ENCODE data around the gene CNPY1.

GRCh38 chr7:155482511-155483183, 63.7 kb downstream of the CNPY1 start:
- TF ChIP-seq CTCF (IDR thresholded peaks at IDR 0.05; ENCODE audit: poor library complexity): no peak
- no peak for TF ChIP-seq EZH2 (IDR thresholded peaks at IDR 0.05; ENCODE audit: borderline replicate concordance)
- no peak for TF ChIP-seq EZH2phosphoT487 (IDR thresholded peaks at IDR 0.05; ENCODE audit: low read depth, severe bottlenecking, unreplicated experiment)

Measured in hepatocyte (in vitro differentiated cells).